22Rv1 (cell line): ENCODE data around the gene CD86.

ENCODE experiments used
- ZFX ChIP-seq: fragments of 450-650 bp; IDR thresholded peaks from 2 replicates; pipeline ENCODE4 v1.6.1; 2017; ENCODE audit warnings: antibody characterized with exemption, borderline replicate concordance
- TF ChIP-seq, protein P1 (sequence below): fragments of 450-650 bp; IDR thresholded peaks from 2 replicates; pipeline ENCODE4 v1.5.1; 2017; ENCODE audit warnings: mild to moderate bottlenecking

GRCh38 chr3:122008166-122008565, 47.0 kb upstream of the CD86 start:
- TF ChIP-seq, protein P1, sequence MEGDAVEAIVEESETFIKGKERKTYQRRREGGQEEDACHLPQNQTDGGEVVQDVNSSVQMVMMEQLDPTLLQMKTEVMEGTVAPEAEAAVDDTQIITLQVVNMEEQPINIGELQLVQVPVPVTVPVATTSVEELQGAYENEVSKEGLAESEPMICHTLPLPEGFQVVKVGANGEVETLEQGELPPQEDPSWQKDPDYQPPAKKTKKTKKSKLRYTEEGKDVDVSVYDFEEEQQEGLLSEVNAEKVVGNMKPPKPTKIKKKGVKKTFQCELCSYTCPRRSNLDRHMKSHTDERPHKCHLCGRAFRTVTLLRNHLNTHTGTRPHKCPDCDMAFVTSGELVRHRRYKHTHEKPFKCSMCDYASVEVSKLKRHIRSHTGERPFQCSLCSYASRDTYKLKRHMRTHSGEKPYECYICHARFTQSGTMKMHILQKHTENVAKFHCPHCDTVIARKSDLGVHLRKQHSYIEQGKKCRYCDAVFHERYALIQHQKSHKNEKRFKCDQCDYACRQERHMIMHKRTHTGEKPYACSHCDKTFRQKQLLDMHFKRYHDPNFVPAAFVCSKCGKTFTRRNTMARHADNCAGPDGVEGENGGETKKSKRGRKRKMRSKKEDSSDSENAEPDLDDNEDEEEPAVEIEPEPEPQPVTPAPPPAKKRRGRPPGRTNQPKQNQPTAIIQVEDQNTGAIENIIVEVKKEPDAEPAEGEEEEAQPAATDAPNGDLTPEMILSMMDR: no peak
- no peak for TF ChIP-seq ZFX
